ENCODE data around the gene TRIO. TPM values are rescaled to one million over a fixed set of nuclear protein-coding genes. Genes with fewer than 3 reads are reported as not detected.

The TRIO gene
- total RNA-seq, 1 experiment from 2014 or later: 99.8 TPM

DNA sequence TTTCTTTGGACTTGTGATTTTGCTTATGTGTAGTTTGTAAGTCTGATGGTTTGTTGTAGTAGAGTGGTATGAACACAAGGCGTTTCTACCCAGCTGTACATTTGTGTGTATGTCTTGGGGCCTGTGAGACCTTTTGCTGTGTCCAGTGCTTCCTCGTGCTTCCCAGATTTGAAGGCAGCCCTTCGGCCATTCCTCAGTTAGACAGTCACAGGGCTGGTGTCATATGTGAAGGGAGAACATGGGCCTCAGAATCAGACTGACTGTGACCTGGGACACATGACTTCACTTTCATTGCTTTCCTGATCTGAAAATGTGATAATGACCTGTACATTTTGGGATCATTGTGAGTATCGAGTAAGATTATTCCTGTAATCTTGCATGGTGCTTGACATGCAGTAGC lies 140.0 kb downstream of the TRIO start:
- BruUV-seq (replicated peaks): no TSS peak
- H3K4me3 ChIP-seq (ENCODE audit: low read depth, low read length, poor library complexity, severe bottlenecking): no peak overlapping the region
- POLR2A ChIA-PET (ENCODE audit: low non-redundant PET): no interaction called here
- CTCF ChIA-PET: no interaction called here
- DNase-seq (ENCODE audit: low spot score): no peak
- H3K36me3 ChIP-seq (ENCODE audit: insufficient read depth, low read length, poor library complexity, severe bottlenecking): no peaks in the 10 kb centered on the region
- H3K4me1 ChIP-seq (ENCODE audit: insufficient read depth, low read length, poor library complexity, severe bottlenecking): peaks cover under 1% of the 10 kb centered on the region
- no peaks in the 10 kb centered on the region for H3K27me3 ChIP-seq (replicated peaks; ENCODE audit: insufficient read depth, low read depth, low read length, poor library complexity)
- intact Hi-C loops (cut with micrococcal nuclease; ENCODE audit: unreplicated experiment): no loop called here
- TF ChIP-seq, protein P1, sequence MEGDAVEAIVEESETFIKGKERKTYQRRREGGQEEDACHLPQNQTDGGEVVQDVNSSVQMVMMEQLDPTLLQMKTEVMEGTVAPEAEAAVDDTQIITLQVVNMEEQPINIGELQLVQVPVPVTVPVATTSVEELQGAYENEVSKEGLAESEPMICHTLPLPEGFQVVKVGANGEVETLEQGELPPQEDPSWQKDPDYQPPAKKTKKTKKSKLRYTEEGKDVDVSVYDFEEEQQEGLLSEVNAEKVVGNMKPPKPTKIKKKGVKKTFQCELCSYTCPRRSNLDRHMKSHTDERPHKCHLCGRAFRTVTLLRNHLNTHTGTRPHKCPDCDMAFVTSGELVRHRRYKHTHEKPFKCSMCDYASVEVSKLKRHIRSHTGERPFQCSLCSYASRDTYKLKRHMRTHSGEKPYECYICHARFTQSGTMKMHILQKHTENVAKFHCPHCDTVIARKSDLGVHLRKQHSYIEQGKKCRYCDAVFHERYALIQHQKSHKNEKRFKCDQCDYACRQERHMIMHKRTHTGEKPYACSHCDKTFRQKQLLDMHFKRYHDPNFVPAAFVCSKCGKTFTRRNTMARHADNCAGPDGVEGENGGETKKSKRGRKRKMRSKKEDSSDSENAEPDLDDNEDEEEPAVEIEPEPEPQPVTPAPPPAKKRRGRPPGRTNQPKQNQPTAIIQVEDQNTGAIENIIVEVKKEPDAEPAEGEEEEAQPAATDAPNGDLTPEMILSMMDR (conservative IDR thresholded peaks at IDR 0.05; ENCODE audit: low read depth, low read length): no peak
- TF ChIP-seq EZH2 (IDR thresholded peaks at IDR 0.05; ENCODE audit: borderline replicate concordance, low read depth, low read length, poor library complexity, severe bottlenecking): no peak
- H3K27ac ChIP-seq (ENCODE audit: low read depth, low read length, poor library complexity, severe bottlenecking): no peak overlapping the region
- H3K9me3 ChIP-seq (ENCODE audit: low read depth, low read length, poor library complexity, severe bottlenecking): no peaks in the 10 kb centered on the region

DNA sequence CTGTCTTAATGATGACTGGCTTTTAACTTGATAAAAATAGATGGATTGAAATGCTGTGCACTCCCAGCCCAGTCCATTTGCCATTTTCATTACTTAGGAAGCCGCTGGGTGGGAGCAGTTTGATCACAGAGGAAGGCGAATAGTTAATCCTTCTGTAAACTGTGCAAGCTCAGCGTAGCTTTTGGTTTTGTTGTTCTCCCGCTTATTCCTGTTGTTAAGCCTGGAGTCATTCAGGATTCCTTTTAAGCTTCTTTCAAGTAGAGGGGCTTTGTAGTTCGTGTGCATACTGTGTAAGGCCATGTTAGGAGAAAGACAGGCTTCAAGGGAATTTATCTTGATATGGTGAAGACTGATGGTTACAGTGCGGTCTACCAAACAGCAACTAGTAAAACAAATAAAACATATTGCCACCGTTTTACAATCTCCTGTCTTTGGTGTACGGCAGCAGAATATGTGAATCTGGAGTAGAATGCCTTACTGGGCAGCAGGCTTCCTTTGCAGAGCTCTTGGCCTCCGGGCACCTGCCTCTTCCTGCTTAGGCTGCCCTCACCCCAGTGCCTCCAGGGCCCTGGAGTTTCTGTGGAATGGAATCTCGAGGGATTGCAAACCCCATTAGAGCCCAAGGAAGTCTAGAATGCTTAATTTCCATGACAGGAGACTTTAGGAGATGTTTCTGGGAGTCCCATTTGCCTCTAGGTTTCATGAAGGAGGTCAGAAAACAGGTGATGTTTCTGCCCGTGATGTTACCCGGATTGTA lies 141.4 kb downstream of the TRIO start:
- no peak overlapping the region for H3K27ac ChIP-seq (ENCODE audit: low read depth, low read length, poor library complexity, severe bottlenecking)
- H3K4me3 ChIP-seq (ENCODE audit: low read depth, low read length, poor library complexity, severe bottlenecking): no peak overlapping the region
- POLR2A ChIA-PET (ENCODE audit: low non-redundant PET): no interaction called here
- TF ChIP-seq, protein P1 (conservative IDR thresholded peaks at IDR 0.05; ENCODE audit: low read depth, low read length): no peak
- TF ChIP-seq EZH2 (IDR thresholded peaks at IDR 0.05; ENCODE audit: borderline replicate concordance, low read depth, low read length, poor library complexity, severe bottlenecking): no peak
- H3K27me3 ChIP-seq (replicated peaks; ENCODE audit: insufficient read depth, low read depth, low read length, poor library complexity): no peaks in the 10 kb centered on the region
- no peak for DNase-seq (ENCODE audit: low spot score)
- intact Hi-C loops (cut with micrococcal nuclease; ENCODE audit: unreplicated experiment): no loop called here
- no peaks in the 10 kb centered on the region for H3K36me3 ChIP-seq (ENCODE audit: insufficient read depth, low read length, poor library complexity, severe bottlenecking)
- no peaks in the 10 kb centered on the region for H3K9me3 ChIP-seq (ENCODE audit: low read depth, low read length, poor library complexity, severe bottlenecking)
- no peaks in the 10 kb centered on the region for H3K4me1 ChIP-seq (ENCODE audit: insufficient read depth, low read length, poor library complexity, severe bottlenecking)
- BruUV-seq (replicated peaks): no TSS peak
- CTCF ChIA-PET: interaction anchor here (0.6 kb wide), 1 partner anchor 252 kb away, joined by 3 read pairs; no protein-coding TSS in a partner anchor

DNA sequence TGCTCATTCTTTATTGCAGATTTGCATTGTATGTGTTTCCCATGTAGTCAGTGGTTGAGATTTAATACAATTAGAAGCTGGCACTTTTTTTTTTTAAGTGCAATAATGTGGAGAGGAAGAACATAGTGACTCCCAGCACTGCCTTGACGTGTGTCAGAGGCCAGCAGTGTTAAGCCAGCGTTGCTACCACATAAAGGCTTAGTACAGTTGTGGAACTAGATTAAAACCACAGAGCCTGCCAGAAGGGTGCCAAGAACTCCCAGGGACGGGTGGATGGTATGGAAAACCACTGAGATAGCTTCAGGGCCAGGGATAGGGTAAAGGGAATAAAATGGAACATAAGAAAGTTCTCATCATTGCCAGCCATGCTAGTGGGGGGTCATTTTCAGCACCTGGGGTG lies 142.9 kb downstream of the TRIO start:
- no peaks in the 10 kb centered on the region for H3K9me3 ChIP-seq (ENCODE audit: low read depth, low read length, poor library complexity, severe bottlenecking)
- H3K36me3 ChIP-seq (ENCODE audit: insufficient read depth, low read length, poor library complexity, severe bottlenecking): no peaks in the 10 kb centered on the region
- POLR2A ChIA-PET (ENCODE audit: low non-redundant PET): no interaction called here
- no TSS peak for BruUV-seq (replicated peaks)
- no peak for TF ChIP-seq EZH2 (IDR thresholded peaks at IDR 0.05; ENCODE audit: borderline replicate concordance, low read depth, low read length, poor library complexity, severe bottlenecking)
- TF ChIP-seq, protein P1 (conservative IDR thresholded peaks at IDR 0.05; ENCODE audit: low read depth, low read length): no peak
- intact Hi-C loops (cut with micrococcal nuclease; ENCODE audit: unreplicated experiment): no loop called here
- DNase-seq (ENCODE audit: low spot score): no peak
- H3K4me3 ChIP-seq (ENCODE audit: low read depth, low read length, poor library complexity, severe bottlenecking): no peak overlapping the region
- H3K4me1 ChIP-seq (ENCODE audit: insufficient read depth, low read length, poor library complexity, severe bottlenecking): no peaks in the 10 kb centered on the region
- H3K27me3 ChIP-seq (replicated peaks; ENCODE audit: insufficient read depth, low read depth, low read length, poor library complexity): no peaks in the 10 kb centered on the region
- CTCF ChIA-PET: no interaction called here
- H3K27ac ChIP-seq (ENCODE audit: low read depth, low read length, poor library complexity, severe bottlenecking): no peak overlapping the region

All from A673 (cell line).